Suprapubic skin (tissue), 4 donors: ENCODE data around the gene DHRS9. TPM values are rescaled to one million over a fixed set of nuclear protein-coding genes. Genes with fewer than 3 reads are reported as not detected.

Experiments
- DNase-seq, 2 donors: peaks; one replicate each; pipeline ENCODE4 v3.0.0-alpha.2; 2019; ENCODE audit warnings: low spot score in 2 of 2
- H3K27ac ChIP-seq: fragments of 200-600 bp; sonication (generic); one replicate; pipeline ENCODE4 v1.5.1; 2019
- H3K27me3 ChIP-seq: fragments of 200-600 bp; sonication (generic); one replicate; pipeline ENCODE4 v1.5.1; 2019
- H3K36me3 ChIP-seq: fragments of 200-600 bp; sonication (generic); one replicate; pipeline ENCODE4 v1.5.1; 2019
- H3K4me1 ChIP-seq: fragments of 200-600 bp; sonication (generic); one replicate; pipeline ENCODE4 v1.5.1; 2019
- H3K4me3 ChIP-seq: fragments of 200-600 bp; sonication (generic); one replicate; pipeline ENCODE4 v1.5.1; 2019; ENCODE audit warnings: mild to moderate bottlenecking
- H3K9me3 ChIP-seq: fragments of 200-600 bp; sonication (generic); one replicate; pipeline ENCODE4 v1.5.1; 2019
- EP300 ChIP-seq: sonication (generic); formaldehyde crosslinking; IDR thresholded peaks from one replicate; pipeline ENCODE4 v1.6.1; 2017; ENCODE audit warnings: antibody characterized with exemption
- POLR2A ChIP-seq, 2 donors: fragments of 450-650 bp; IDR thresholded peaks; one replicate each; pipeline ENCODE4 v1.6.1; 2017; ENCODE audit warnings: antibody characterized with exemption in 2 of 2, mild to moderate bottlenecking in 2 of 2, moderate library complexity in 2 of 2
- POLR2AphosphoS5 ChIP-seq, 3 donors: sonication (generic); formaldehyde crosslinking; IDR thresholded peaks; one replicate each; pipeline ENCODE4 v1.6.1; 2017; ENCODE audit warnings: antibody characterized with exemption in 3 of 3
- WGBS: methylation state at CpG from one replicate; pipeline ENCODE4 v1.1.5; 2018; 5-methylcytosine and 5-hydroxymethylcytosine counted together
- total RNA-seq, 4 donors: library from RNA; depleted of rRNA; stranded (reverse); fragments of >200 nt; gene quantifications; one replicate each; pipeline ENCODE4 v1.1.0, GENCODE V29; 2016
- TF ChIP-seq, protein P1 (sequence below), 2 donors: fragments of 200-600 bp in 1 of 2; fragments of 450-650 bp in 1 of 2; sonication (generic) in 1 of 2; IDR thresholded peaks; one replicate each; pipeline ENCODE4 v1.5.1; 2016 to 2019; ENCODE audit warnings: antibody characterized with exemption in 2 of 2, mild to moderate bottlenecking in 1 of 2, moderate library complexity in 1 of 2

DHRS9 gene
- total RNA-seq, 4 donors from 2014 or later: 2.0 to 3.9 (median 2.3) TPM

DNA sequence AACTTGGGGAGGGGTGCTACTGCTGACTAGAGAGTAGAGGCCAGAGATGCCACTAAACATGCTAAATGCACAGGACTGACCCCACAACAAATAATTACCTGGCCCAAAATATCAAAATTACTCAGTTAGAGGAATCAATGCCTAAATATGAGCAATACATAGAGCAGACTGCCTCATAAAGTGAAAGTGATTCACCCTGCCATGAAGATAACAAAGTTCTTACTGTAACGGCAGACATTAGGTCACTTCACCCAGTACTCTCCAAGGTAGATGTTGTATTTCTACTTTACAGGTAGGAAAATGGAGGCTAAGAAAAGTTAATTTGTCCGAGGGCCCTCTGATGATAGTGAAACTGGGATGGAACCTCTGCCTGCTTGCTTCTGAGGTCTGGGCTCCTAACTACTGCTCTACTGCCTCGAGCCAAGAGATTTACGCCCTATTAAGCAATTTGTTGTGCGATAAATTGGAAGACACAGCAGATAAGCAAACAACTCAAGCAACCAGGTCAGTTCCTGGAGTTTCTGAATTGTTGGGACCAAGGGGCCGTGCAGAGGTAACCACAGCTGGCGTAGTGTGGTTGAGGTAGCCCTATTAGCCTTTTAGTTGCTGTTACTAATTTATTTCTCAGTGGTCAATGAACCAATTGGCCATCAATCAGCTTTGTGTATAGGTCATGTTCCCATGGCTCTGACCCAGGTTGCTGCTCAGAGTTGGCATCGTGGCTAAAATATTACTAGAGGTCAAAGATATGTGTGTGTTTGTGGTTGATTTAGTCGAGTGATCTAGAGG, 4.8 kb downstream of the DHRS9 start:
- Histone ChIP-seq H3K27ac (no peak overlapping the region), H3K9me3 (no peaks in the 10 kb centered on the region), H3K36me3 (no peaks in the 10 kb centered on the region), H3K27me3 (no peaks in the 10 kb centered on the region), H3K4me1 (peaks cover 6% of the 10 kb centered on the region), H3K4me3 (no peak overlapping the region)
- 74% methylated on average over 9 of the region's 9 CpGs for WGBS
- no peak for DNase-seq
- no peak for TF ChIP-seq POLR2A (IDR thresholded peaks at IDR 0.05)
- TF ChIP-seq POLR2AphosphoS5 (IDR thresholded peaks at IDR 0.05): no peak
- TF ChIP-seq EP300: no peak
- TF ChIP-seq, protein P1, sequence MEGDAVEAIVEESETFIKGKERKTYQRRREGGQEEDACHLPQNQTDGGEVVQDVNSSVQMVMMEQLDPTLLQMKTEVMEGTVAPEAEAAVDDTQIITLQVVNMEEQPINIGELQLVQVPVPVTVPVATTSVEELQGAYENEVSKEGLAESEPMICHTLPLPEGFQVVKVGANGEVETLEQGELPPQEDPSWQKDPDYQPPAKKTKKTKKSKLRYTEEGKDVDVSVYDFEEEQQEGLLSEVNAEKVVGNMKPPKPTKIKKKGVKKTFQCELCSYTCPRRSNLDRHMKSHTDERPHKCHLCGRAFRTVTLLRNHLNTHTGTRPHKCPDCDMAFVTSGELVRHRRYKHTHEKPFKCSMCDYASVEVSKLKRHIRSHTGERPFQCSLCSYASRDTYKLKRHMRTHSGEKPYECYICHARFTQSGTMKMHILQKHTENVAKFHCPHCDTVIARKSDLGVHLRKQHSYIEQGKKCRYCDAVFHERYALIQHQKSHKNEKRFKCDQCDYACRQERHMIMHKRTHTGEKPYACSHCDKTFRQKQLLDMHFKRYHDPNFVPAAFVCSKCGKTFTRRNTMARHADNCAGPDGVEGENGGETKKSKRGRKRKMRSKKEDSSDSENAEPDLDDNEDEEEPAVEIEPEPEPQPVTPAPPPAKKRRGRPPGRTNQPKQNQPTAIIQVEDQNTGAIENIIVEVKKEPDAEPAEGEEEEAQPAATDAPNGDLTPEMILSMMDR (IDR thresholded peaks at IDR 0.05): no peak

DNA sequence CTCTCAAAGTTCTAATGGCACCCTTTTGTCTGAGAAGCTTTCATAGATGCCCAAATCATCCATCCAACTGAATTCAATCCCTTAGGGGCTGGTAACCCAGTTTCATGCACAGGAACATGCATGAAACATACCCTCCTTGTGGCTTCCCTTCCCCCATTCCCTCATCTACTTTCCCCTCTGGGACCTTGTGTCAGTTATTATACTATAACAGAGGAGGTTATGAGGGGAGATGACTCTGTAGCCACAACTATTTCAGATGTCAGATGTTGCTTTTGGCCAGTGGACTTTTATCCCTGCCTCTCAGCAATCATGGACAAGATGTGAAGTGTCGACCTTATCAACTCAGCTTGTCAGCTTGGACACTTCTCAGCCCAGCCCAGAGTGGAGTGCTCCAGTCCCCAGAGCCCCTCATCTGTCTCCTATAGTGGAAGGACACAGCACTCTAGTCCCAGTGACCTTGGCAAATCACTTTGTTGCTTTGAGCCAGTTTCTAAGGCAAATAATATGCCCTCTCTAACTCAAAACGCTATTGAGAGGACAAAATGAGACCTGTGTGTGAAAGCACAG, 8.4 kb downstream of the DHRS9 start:
- H3K27ac ChIP-seq: no peak overlapping the region
- TF ChIP-seq POLR2A (IDR thresholded peaks at IDR 0.05): no peak
- no peak for TF ChIP-seq EP300
- TF ChIP-seq POLR2AphosphoS5 (IDR thresholded peaks at IDR 0.05): no peak
- WGBS: 57% methylated on average over 2 of the region's 2 CpGs
- no peaks in the 10 kb centered on the region for H3K4me1 ChIP-seq
- no peak overlapping the region for H3K4me3 ChIP-seq
- no peaks in the 10 kb centered on the region for H3K36me3 ChIP-seq
- H3K27me3 ChIP-seq: no peaks in the 10 kb centered on the region
- no peak for DNase-seq
- no peaks in the 10 kb centered on the region for H3K9me3 ChIP-seq

DNA sequence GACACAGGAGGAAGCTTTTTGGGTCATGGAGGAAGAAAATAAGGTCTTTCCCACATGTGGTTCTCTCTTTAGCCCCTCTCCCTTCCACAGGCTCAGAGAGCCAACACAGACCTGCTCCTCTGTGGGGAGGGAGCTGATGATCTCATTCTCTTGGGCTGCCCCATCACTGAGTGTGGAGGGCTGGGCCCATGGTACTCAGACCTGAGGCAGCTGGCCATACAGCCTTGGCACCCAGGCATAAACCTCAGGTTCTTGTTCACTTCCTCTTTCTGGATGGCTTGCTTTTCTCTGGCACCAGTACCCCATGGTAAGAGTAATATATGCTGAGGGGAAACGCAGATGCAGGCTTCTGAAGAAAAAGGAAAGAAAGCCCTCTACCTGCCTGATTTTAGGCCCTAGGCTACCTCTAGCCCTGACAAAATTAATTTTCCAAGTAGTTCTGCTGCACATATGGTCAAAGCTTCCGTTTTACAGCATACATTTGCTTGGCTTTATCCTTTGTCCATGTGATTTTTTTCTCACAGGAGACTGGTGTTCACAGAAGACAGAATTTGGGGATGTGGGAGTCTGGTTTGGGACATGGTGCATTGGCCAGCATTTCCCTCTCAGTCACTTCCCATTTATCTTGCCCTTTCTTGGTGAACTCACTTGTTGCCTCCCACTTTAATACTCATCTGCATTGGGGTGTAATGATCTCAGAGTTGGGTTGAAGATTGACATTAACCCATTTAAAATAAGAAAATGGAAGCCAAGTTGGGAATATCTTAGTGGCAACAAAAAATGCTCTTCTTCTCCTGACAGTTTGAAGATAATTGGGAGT, 11.1 kb downstream of the DHRS9 start:
- H3K4me3 ChIP-seq: no peak overlapping the region
- no peak overlapping the region for H3K27ac ChIP-seq
- no peaks in the 10 kb centered on the region for H3K4me1 ChIP-seq
- TF ChIP-seq, protein P1 (IDR thresholded peaks at IDR 0.05): no peak
- TF ChIP-seq POLR2AphosphoS5 (IDR thresholded peaks at IDR 0.05) (no peak), POLR2A (IDR thresholded peaks at IDR 0.05) (no peak), EP300 (no peak)
- H3K27me3 ChIP-seq: no peaks in the 10 kb centered on the region
- DNase-seq: no peak
- 75% methylated on average over 2 of the region's 2 CpGs for WGBS
- H3K36me3 ChIP-seq: no peaks in the 10 kb centered on the region
- H3K9me3 ChIP-seq: no peaks in the 10 kb centered on the region

DNA sequence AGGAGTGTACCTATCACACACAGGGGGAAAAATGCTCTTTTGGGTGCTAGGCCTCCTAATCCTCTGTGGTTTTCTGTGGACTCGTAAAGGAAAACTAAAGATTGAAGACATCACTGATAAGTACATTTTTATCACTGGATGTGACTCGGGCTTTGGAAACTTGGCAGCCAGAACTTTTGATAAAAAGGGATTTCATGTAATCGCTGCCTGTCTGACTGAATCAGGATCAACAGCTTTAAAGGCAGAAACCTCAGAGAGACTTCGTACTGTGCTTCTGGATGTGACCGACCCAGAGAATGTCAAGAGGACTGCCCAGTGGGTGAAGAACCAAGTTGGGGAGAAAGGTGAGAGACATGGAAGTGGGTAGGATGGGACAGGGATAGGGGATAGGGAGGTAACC, 12.2 kb downstream of the DHRS9 start:
- no peaks in the 10 kb centered on the region for H3K36me3 ChIP-seq
- H3K4me3 ChIP-seq: no peak overlapping the region
- DNase-seq: no peak
- no peaks in the 10 kb centered on the region for H3K27me3 ChIP-seq
- no peaks in the 10 kb centered on the region for H3K4me1 ChIP-seq
- no peaks in the 10 kb centered on the region for H3K9me3 ChIP-seq
- H3K27ac ChIP-seq: no peak overlapping the region
- TF ChIP-seq POLR2A (IDR thresholded peaks at IDR 0.05): no peak
- 81% methylated on average over 5 of the region's 5 CpGs for WGBS

DNA sequence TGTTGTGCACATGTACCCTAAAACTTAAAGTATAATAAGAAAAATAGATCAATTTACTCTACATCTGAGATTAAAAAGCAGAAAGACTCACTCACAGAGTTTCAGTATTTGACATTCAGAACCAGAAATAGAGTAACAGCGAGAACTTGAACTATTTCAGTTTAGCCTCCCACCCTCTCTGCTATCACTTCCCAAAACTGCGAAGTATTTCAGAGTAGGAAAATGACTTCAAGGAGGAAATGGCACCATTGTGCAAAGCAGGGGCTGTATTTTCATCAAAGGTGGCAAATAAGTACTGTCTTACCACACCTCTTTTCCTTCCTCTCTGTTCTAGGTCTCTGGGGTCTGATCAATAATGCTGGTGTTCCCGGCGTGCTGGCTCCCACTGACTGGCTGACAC, 13.6 kb downstream of the DHRS9 start:
- no peak for DNase-seq
- no peaks in the 10 kb centered on the region for H3K36me3 ChIP-seq
- H3K4me1 ChIP-seq: no peaks in the 10 kb centered on the region
- no peaks in the 10 kb centered on the region for H3K27me3 ChIP-seq
- TF ChIP-seq, protein P1 (IDR thresholded peaks at IDR 0.05): no peak
- TF ChIP-seq EP300 (no peak), POLR2AphosphoS5 (IDR thresholded peaks at IDR 0.05) (no peak), POLR2A (IDR thresholded peaks at IDR 0.05) (no peak)
- no peak overlapping the region for H3K4me3 ChIP-seq
- H3K9me3 ChIP-seq: no peaks in the 10 kb centered on the region
- no peak overlapping the region for H3K27ac ChIP-seq
- 71% methylated on average over 4 of the region's 4 CpGs for WGBS
